Measurements from ENCODE around the gene THSD4.

DNA sequence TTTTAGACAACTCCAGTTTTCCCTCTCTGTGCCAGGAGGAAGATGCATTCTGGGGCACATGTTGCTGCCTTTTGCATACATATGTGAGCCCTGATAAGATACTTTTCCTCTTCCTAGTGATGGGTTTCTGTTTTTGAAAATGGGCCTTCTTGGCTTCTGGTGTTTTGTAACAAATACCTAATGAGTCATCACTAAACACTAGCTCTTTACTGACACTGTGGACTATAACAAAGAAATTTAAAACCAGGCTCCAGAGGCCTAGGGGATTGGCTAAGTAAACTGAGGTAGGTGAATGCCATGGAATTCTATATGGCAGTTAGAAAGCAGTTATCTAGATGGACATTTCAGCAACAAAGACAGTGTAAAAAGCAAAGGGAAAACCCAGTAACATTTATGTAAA lies 601.7 kb downstream of the THSD4 start:
- TF ChIP-seq EZH2 (IDR thresholded peaks at IDR 0.05) (no peak), POLR2AphosphoS5 (IDR thresholded peaks at IDR 0.05; ENCODE audit: borderline replicate concordance, low read depth, low read length) (no peak)

Measured in SK-N-MC (cell line).